HepG2 (cell line): ENCODE results near the gene ZNRF3. TPM values are rescaled to one million over a fixed set of nuclear protein-coding genes. Genes with fewer than 3 reads are reported as not detected.

Experiments used
- BATF2 ChIP-seq: sonication (generic); formaldehyde crosslinking; IDR thresholded peaks from 2 replicates; pipeline ENCODE4 v1.8.0; 2022; ENCODE audit warnings: mild to moderate bottlenecking, missing genetic modification reagents, moderate library complexity
- EHMT2 ChIP-seq: fragments of 200-600 bp; sonication (generic); IDR thresholded peaks from 2 replicates; pipeline ENCODE4 v1.7.0; 2017; ENCODE audit warnings: antibody characterized with exemption, low read depth, low read length, borderline replicate concordance
- GRHL1 ChIP-seq: sonication (generic); formaldehyde crosslinking; conservative IDR thresholded peaks from 2 replicates; pipeline ENCODE4 v1.8.0; 2022; ENCODE audit warnings: missing genetic modification reagents
- KLF15 ChIP-seq: sonication (generic); formaldehyde crosslinking; IDR thresholded peaks from 2 replicates; pipeline ENCODE4 v1.8.1; 2023; ENCODE audit warnings: borderline replicate concordance, mild to moderate bottlenecking, inconsistent platforms, missing genetic modification reagents, mixed read lengths
- REXO4 ChIP-seq: sonication (generic); formaldehyde crosslinking; IDR thresholded peaks from 2 replicates; pipeline ENCODE4 v1.8.0; 2022; ENCODE audit warnings: missing genetic modification reagents, mild to moderate bottlenecking, borderline replicate concordance
- ZBTB10 ChIP-seq: sonication (generic); formaldehyde crosslinking; IDR thresholded peaks from 2 replicates; pipeline ENCODE4 v1.4.0; 2020; ENCODE audit warnings: missing genetic modification reagents, borderline replicate concordance
- ZBTB25 ChIP-seq: IDR thresholded peaks from 2 replicates; pipeline ENCODE4 v1.6.1; 2018; ENCODE audit warnings: missing genetic modification reagents
- ZNF264 ChIP-seq: sonication (generic); formaldehyde crosslinking; IDR thresholded peaks from 2 replicates; pipeline ENCODE4 v1.4.0; 2020; ENCODE audit warnings: missing genetic modification reagents
- ZNF556 ChIP-seq: sonication (generic); formaldehyde crosslinking; IDR thresholded peaks from 2 replicates; pipeline ENCODE4 v1.4.0; 2020; ENCODE audit warnings: mild to moderate bottlenecking, missing genetic modification reagents, borderline replicate concordance
- ZNF646 ChIP-seq: sonication (generic); formaldehyde crosslinking; IDR thresholded peaks from 2 replicates; pipeline ENCODE4 v1.9.0; 2021; ENCODE audit warnings: mild to moderate bottlenecking, missing genetic modification reagents
- ZNF775 ChIP-seq: sonication (generic); formaldehyde crosslinking; IDR thresholded peaks from 2 replicates; pipeline ENCODE4 v1.4.0; 2020; ENCODE audit warnings: missing genetic modification reagents, mild to moderate bottlenecking, moderate library complexity, borderline replicate concordance
- ZNF776 ChIP-seq: sonication (generic); formaldehyde crosslinking; IDR thresholded peaks from 2 replicates; pipeline ENCODE4 v1.4.0; 2020; ENCODE audit warnings: mild to moderate bottlenecking, missing genetic modification reagents
- ZUFSP ChIP-seq: sonication (generic); formaldehyde crosslinking; IDR thresholded peaks from 2 replicates; pipeline ENCODE4 v1.9.0; 2021; ENCODE audit warnings: missing genetic modification reagents, mild to moderate bottlenecking, borderline replicate concordance
- polyA plus RNA-seq, 8 experiments: library from polyadenylated mRNA; depleted of rRNA in 3 of 8; stranded (reverse) in 7 of 8; unstranded in 1 of 8; fragments of >200 nt; fragmentation: Illumina TruSeq in 4 of 8; extraction: Trizol in 4 of 8; gene quantifications; 2 replicates each; pipeline versions ENCODE4 v1.2.1 to v1.2.3, GENCODE V29; 2011 to 2016; ENCODE audit warnings: low read depth in 4 of 8, missing spikeins in 1 of 8, mixed read lengths in 1 of 8; ENCODE audit not compliant: insufficient read depth in 1 of 8
- total RNA-seq, 5 experiments: library from RNA; depleted of rRNA; stranded (reverse); fragments of >200 nt; fragmentation: Illumina TruSeq; extraction: Trizol; gene quantifications; 2 replicates each; pipeline ENCODE4 v1.2.3, GENCODE V29; 2016; ENCODE audit warnings: low read depth in 1 of 5

Gene ZNRF3
- total and polyA plus RNA-seq, 2 of the 13 experiments (the other 11 are each of a cell fraction or from before 2014, with no cell fraction given), result 20.3 to 36.7 TPM

GRCh38 chr22:29073618-29074275 lies 190.4 kb downstream of the ZNRF3 start (continued):
- TF ChIP-seq ZBTB10 (CRISPR knock-in tag), result no peak
- TF ChIP-seq BATF2 (CRISPR knock-in tag), result no peak
- TF ChIP-seq ZBTB25 (CRISPR knock-in tag), result no peak
- no peak for TF ChIP-seq KLF15
- TF ChIP-seq ZNF264 (CRISPR knock-in tag), result no peak
- no peak for TF ChIP-seq ZNF646 (CRISPR knock-in tag)
- TF ChIP-seq EHMT2, result no peak
- TF ChIP-seq GRHL1 (CRISPR knock-in tag), result no peak
- no peak for TF ChIP-seq REXO4 (CRISPR knock-in tag)
- no peak for TF ChIP-seq ZUFSP (CRISPR knock-in tag)
- TF ChIP-seq ZNF556, result no peak
- no peak for TF ChIP-seq ZNF775 (CRISPR knock-in tag)
- 0 out of 2 replicates have a peak, but pooled peaks have one; percentile 39 for TF ChIP-seq ZNF776
